B cell (primary cell): ENCODE results near the gene ARMC9. TPM values are rescaled to one million over a fixed set of nuclear protein-coding genes. Genes with fewer than 3 reads are reported as not detected.

Experiments
- ATAC-seq: fragments of 200-7000 bp; cut with Tn5 transposase; one replicate; pipeline ENCODE4 v1.10.0; 2021; ENCODE audit warnings: low read depth, mild to moderate bottlenecking, moderate number of reproducible peaks, moderate library complexity
- CTCF ChIA-PET: fragments of 350-600 bp; sonication (Branson Sonifier 250); formaldehyde crosslinking; loops from one replicate; lab custom pipeline; 2021; ENCODE audit warnings: antibody characterized with exemption, inconsistent platforms; lab: Charles Lee
- POLR2A ChIA-PET: fragments of 350-600 bp; sonication (Branson Sonifier 250); formaldehyde crosslinking; loops from one replicate; lab custom pipeline; 2021; ENCODE audit warnings: antibody characterized with exemption; lab: Charles Lee
- DNase-seq: peaks from one replicate; pipeline ENCODE4 v3.0.0; 2013
- H2AFZ ChIP-seq: 2 replicates; pipeline ENCODE4 v1.6.1; 2012; ENCODE audit warnings: mild to moderate bottlenecking, low read depth, low read length; ENCODE audit not compliant: insufficient read depth, poor library complexity, severe bottlenecking
- H3K27ac ChIP-seq, 2 donors: 1 replicate in 1 of 2; 2 replicates in 1 of 2; pipeline ENCODE4 v1.5.1; 2012 to 2013; ENCODE audit warnings: low read length in 2 of 2, mild to moderate bottlenecking in 2 of 2, moderate library complexity in 1 of 2
- H3K27me3 ChIP-seq, 4 experiments: fragments of 200-600 bp in 1 of 4; sonication (generic) in 1 of 4; replicated peaks in 1 of 4; 1 replicate in 2 of 4; 2 replicates in 2 of 4; pipeline versions ENCODE4 v1.6.1 to v1.7.0; 2013 to 2016; ENCODE audit warnings: low read length in 3 of 4, mild to moderate bottlenecking in 2 of 4, mixed read lengths in 1 of 4, moderate library complexity in 1 of 4; ENCODE audit not compliant: insufficient read depth in 4 of 4, control insufficient read depth in 3 of 4; ENCODE audit errors: control extremely low read depth in 1 of 4
- H3K36me3 ChIP-seq, 2 experiments: replicated peaks in 1 of 2; 1 replicate in 1 of 2; 2 replicates in 1 of 2; pipeline versions ENCODE4 v1.6.1 to v1.7.1; 2013; ENCODE audit warnings: low read length in 1 of 2; ENCODE audit not compliant: insufficient read depth in 2 of 2, control insufficient read depth in 1 of 2; ENCODE audit errors: control extremely low read depth in 1 of 2, extremely low read depth in 1 of 2
- H3K4me1 ChIP-seq, 2 donors: fragments of 200-600 bp in 1 of 2; sonication (generic) in 1 of 2; 1 replicate in 1 of 2; 2 replicates in 1 of 2; pipeline versions ENCODE4 v1.5.1 to v1.6.1; 2013 to 2017; ENCODE audit warnings: low read length in 2 of 2; ENCODE audit not compliant: control insufficient read depth in 2 of 2, insufficient read depth in 2 of 2
- H3K4me2 ChIP-seq: replicated peaks from 2 replicates; pipeline ENCODE3; 2012; ENCODE audit warnings: mild to moderate bottlenecking, low read depth, low read length; ENCODE audit not compliant: poor library complexity, severe bottlenecking
- H3K4me3 ChIP-seq, 5 experiments: fragments of 200-600 bp in 1 of 5; sonication (generic) in 1 of 5; 1 replicate in 3 of 5; 2 replicates in 2 of 5; pipeline versions ENCODE4 v1.5.1 to v1.7.0; 2011 to 2016; ENCODE audit warnings: low read length in 4 of 5, mild to moderate bottlenecking in 4 of 5, low read depth in 2 of 5, control low read depth in 1 of 5, moderate library complexity in 1 of 5; ENCODE audit not compliant: insufficient read depth in 1 of 5; ENCODE audit errors: control extremely low read depth in 1 of 5, extremely low read depth in 1 of 5
- H3K79me2 ChIP-seq: fragments of 200-600 bp; sonication (generic); one replicate; pipeline ENCODE4 v1.6.0; 2016; ENCODE audit warnings: low read length; ENCODE audit not compliant: control insufficient read depth, insufficient read depth
- H3K9ac ChIP-seq: fragments of 200-600 bp; sonication (generic); 2 replicates; pipeline ENCODE4 v1.6.1; 2017; ENCODE audit warnings: mild to moderate bottlenecking, low read length, moderate library complexity
- H3K9me3 ChIP-seq, 3 donors: one replicate each; pipeline versions ENCODE4 v1.6.1 to v1.7.1; 2013; ENCODE audit warnings: low read length in 2 of 3; ENCODE audit not compliant: control insufficient read depth in 2 of 3, insufficient read depth in 1 of 3; ENCODE audit errors: control extremely low read depth in 1 of 3
- H4K20me1 ChIP-seq: 2 replicates; pipeline ENCODE4 v1.6.0; 2012; ENCODE audit warnings: mild to moderate bottlenecking, low read length; ENCODE audit not compliant: insufficient read depth, control insufficient read depth, poor library complexity, severe bottlenecking
- H3K27ac Mint-ChIP-seq: one replicate; pipeline ENCODE4 v1.8.0; 2021; ENCODE audit warnings: mixed read lengths
- H3K27me3 Mint-ChIP-seq: one replicate; pipeline ENCODE4 v1.8.0; 2021; ENCODE audit warnings: mixed read lengths
- H3K4me1 Mint-ChIP-seq: one replicate; pipeline ENCODE4 v1.8.0; 2021; ENCODE audit warnings: mixed read lengths
- H3K4me3 Mint-ChIP-seq: one replicate; pipeline ENCODE4 v1.8.0; 2021; ENCODE audit warnings: mixed read lengths
- H3K9me3 Mint-ChIP-seq: one replicate; pipeline ENCODE4 v1.8.0; 2022; ENCODE audit warnings: mixed read lengths; ENCODE audit not compliant: insufficient read depth
- CTCF ChIP-seq: fragments of 200-600 bp; IDR thresholded peaks from one replicate; pipeline ENCODE4 v1.8.0; 2022; ENCODE audit warnings: antibody characterized with exemption, mild to moderate bottlenecking
- EZH2 ChIP-seq: IDR thresholded peaks from 2 replicates; pipeline ENCODE4 v1.6.1; 2012; ENCODE audit warnings: borderline replicate concordance, low read depth, mild to moderate bottlenecking, moderate library complexity, low read length; ENCODE audit not compliant: insufficient read depth, poor library complexity, severe bottlenecking
- WGBS: methylation state at CpG from one replicate; pipeline ENCODE4 v1.1.5; 2013; ENCODE audit warnings: missing lambda C conversion rate; ENCODE audit not compliant: insufficient coverage; 5-methylcytosine and 5-hydroxymethylcytosine counted together
- intact Hi-C: fragments of 100-400 bp; cut with micrococcal nuclease; formaldehyde crosslinking; loops from one replicate; pipeline ENCODE4 v1.10.0; 2022
- polyA plus RNA-seq: library from polyadenylated mRNA; depleted of rRNA; stranded (reverse); fragments of >200 nt; gene quantifications from 2 replicates; pipeline ENCODE4 v1.2.3, GENCODE V29; 2012
- total RNA-seq, 2 donors: library from RNA; stranded (reverse); fragments of 120-200 nt in 1 of 2; gene quantifications; 1 replicate in 1 of 2; 2 replicates in 1 of 2; pipeline versions ENCODE4 v1.2.3 to v1.2.4, GENCODE V29; 2013 to 2022

The ARMC9 gene
- total and polyA plus RNA-seq, 2 donors (not counting 1 experiment from before 2014, with no cell fraction given) = 0.40 to 5.4 TPM

- Histone ChIP-seq H4K20me1 (no peaks in the 10 kb centered on the region), H3K4me2 (no peak overlapping the region), H3K9ac (no peak overlapping the region), H3K27ac (no peak overlapping the region), H3K79me2 (no peaks in the 10 kb centered on the region), H3K4me1 (peaks cover 7 to 14% of the 10 kb centered on the region in 2 donors), H3K36me3 (no peaks in the 10 kb centered on the region), H2AFZ (no peak overlapping the region), H3K4me3 (no peak overlapping the region), H3K27me3 (no peaks in the 10 kb centered on the region), H3K9me3 (peaks cover 0 to 4% (median 0%) of the 10 kb centered on the region in 3 donors)
- ATAC-seq = no peak
- ChIA-PET POLR2A (no interaction called here), CTCF (interaction anchor here (0.9 to 1.7 kb wide), 3 partner anchors 9 to 122 kb away, joined by 3 to 4 read pairs (median 3); no protein-coding TSS in a partner anchor)
- no peaks in the 10 kb centered on the region for H3K27me3 Mint-ChIP-seq
- H3K27ac Mint-ChIP-seq = no peak overlapping the region
- H3K4me1 Mint-ChIP-seq = peaks cover 15% of the 10 kb centered on the region
- 50% methylated on average over 1 of the region's 2 CpGs for WGBS
- H3K4me3 Mint-ChIP-seq = no peak overlapping the region
- DNase-seq = no peak
- no peaks in the 10 kb centered on the region for H3K9me3 Mint-ChIP-seq
- TF ChIP-seq EZH2 (no peak), CTCF (no peak)
- intact Hi-C loops = loop anchor here (10.0 kb wide), 1 partner anchor 186 kb away; no protein-coding TSS in a partner anchor
Measured at GRCh38 chr2:231290321-231291015, 92.0 kb downstream of the ARMC9 start.

- H3K27ac ChIP-seq = no peak overlapping the region
- WGBS = 93% methylated on average over 8 of the region's 8 CpGs
Measured at GRCh38 chr2:231292472-231293134, 94.2 kb downstream of the ARMC9 start.

More at GRCh38 chr2:231292472-231293134, 94.2 kb downstream of the ARMC9 start:
- no peak overlapping the region for H3K4me2 ChIP-seq
- ATAC-seq = no peak
- peaks cover 7 to 29% of the 10 kb centered on the region in 2 donors for H3K4me1 ChIP-seq
- no peaks in the 10 kb centered on the region for H3K27me3 Mint-ChIP-seq
- no peak overlapping the region for H3K9ac ChIP-seq
- H3K9me3 Mint-ChIP-seq = no peaks in the 10 kb centered on the region
- TF ChIP-seq CTCF (no peak), EZH2 (no peak)
- H3K27me3 ChIP-seq = no peaks in the 10 kb centered on the region
- no peaks in the 10 kb centered on the region for H3K36me3 ChIP-seq
- no peaks in the 10 kb centered on the region for H3K79me2 ChIP-seq
- peaks cover 32% of the 10 kb centered on the region for H3K4me1 Mint-ChIP-seq
- no peaks in the 10 kb centered on the region for H3K9me3 ChIP-seq
- no peak overlapping the region for H3K4me3 ChIP-seq
- intact Hi-C loops = loop anchor here (10.0 kb wide), 1 partner anchor 188 kb away; no protein-coding TSS in a partner anchor
- DNase-seq = no peak
- ChIA-PET CTCF (interaction anchor here (0.7 to 1.2 kb wide), 4 partner anchors 17 to 121 kb away, joined by 3 read pairs; no protein-coding TSS in a partner anchor), POLR2A (no interaction called here)
- H2AFZ ChIP-seq = no peak overlapping the region
- H4K20me1 ChIP-seq = no peaks in the 10 kb centered on the region
- no peak overlapping the region for H3K4me3 Mint-ChIP-seq
- no peak overlapping the region for H3K27ac Mint-ChIP-seq
